ENCODE results near the gene PPP1R13B.

PPP1R13B gene

DNA sequence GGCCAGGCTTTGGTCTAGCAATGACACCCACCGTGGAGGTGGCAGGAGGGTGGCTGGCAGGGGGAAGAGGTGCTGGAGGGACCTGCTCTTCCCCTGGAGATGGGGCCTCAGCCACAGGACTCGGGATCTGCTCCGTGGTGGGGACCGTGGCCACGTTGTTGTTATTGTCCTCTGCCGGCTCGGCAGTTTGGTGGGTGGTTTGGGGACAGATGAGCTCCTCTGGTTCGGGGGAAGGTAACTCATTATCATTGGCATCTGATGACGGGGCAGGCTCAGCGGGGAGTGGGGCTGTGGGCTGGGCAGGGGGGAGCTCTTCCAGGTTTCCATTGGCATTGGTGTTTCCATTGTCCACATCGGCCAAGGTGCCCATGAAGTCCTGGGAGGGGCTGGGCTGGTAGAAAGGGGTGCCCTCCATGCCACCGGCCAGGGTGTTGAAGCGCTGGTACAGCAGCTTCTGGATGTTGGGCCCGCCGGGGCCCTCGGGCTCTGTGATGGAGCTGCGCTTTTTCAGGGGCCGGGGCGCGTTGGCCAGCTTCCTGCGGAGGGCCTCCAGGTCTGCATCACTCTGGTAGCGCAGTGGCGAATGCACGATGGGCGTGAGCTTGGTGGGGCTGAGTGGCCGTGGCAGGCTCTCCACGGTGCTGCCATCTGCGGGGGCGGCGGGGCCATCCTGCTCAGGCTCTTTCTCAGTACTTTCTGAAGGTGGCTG, 107.4 kb downstream of the PPP1R13B start:
- no peak for TF ChIP-seq POLR2A (IDR thresholded peaks at IDR 0.05; ENCODE audit: extremely low read depth, insufficient read length)
- TF ChIP-seq MAX (IDR thresholded peaks at IDR 0.05; ENCODE audit: low read depth, low read length), result no peak
- no peak for TF ChIP-seq MYC (IDR thresholded peaks at IDR 0.05; ENCODE audit: low read depth, low read length)
- no peak for TF ChIP-seq CTCF (IDR thresholded peaks at IDR 0.05; ENCODE audit: low read depth, low read length)
- no peak for DNase-seq (ENCODE audit: low read depth)
- no peak overlapping the region for H3K4me3 ChIP-seq (ENCODE audit: low read depth, low read length)

- DNase-seq (ENCODE audit: low read depth), result no peak
- TF ChIP-seq MYC (IDR thresholded peaks at IDR 0.05; ENCODE audit: low read depth, low read length) (no peak), POLR2A (IDR thresholded peaks at IDR 0.05; ENCODE audit: extremely low read depth, insufficient read length) (no peak), MAX (IDR thresholded peaks at IDR 0.05; ENCODE audit: low read depth, low read length) (no peak), CTCF (IDR thresholded peaks at IDR 0.05; ENCODE audit: low read depth, low read length) (no peak)
- H3K4me3 ChIP-seq (ENCODE audit: low read depth, low read length), result no peak overlapping the region
These were observed 107.9 kb downstream of the PPP1R13B start for GRCh38 chr14:103739466-103739792.

- TF ChIP-seq MAX (IDR thresholded peaks at IDR 0.05; ENCODE audit: low read depth, low read length), result no peak
- DNase-seq (ENCODE audit: low read depth), result no peak
- no peak overlapping the region for H3K4me3 ChIP-seq (ENCODE audit: low read depth, low read length)
These were observed 108.5 kb downstream of the PPP1R13B start for GRCh38 chr14:103738701-103739451.

- H3K4me3 ChIP-seq (ENCODE audit: low read depth, low read length), result no peak overlapping the region
- TF ChIP-seq MYC (IDR thresholded peaks at IDR 0.05; ENCODE audit: low read depth, low read length), result no peak
- no peak for TF ChIP-seq POLR2A (IDR thresholded peaks at IDR 0.05; ENCODE audit: extremely low read depth, insufficient read length)
- TF ChIP-seq MAX (IDR thresholded peaks at IDR 0.05; ENCODE audit: low read depth, low read length), result no peak
- TF ChIP-seq CTCF (IDR thresholded peaks at IDR 0.05; ENCODE audit: low read depth, low read length), result no peak
- DNase-seq (ENCODE audit: low read depth), result no peak
These were observed 109.2 kb downstream of the PPP1R13B start for GRCh38 chr14:103738166-103738565.

DNA sequence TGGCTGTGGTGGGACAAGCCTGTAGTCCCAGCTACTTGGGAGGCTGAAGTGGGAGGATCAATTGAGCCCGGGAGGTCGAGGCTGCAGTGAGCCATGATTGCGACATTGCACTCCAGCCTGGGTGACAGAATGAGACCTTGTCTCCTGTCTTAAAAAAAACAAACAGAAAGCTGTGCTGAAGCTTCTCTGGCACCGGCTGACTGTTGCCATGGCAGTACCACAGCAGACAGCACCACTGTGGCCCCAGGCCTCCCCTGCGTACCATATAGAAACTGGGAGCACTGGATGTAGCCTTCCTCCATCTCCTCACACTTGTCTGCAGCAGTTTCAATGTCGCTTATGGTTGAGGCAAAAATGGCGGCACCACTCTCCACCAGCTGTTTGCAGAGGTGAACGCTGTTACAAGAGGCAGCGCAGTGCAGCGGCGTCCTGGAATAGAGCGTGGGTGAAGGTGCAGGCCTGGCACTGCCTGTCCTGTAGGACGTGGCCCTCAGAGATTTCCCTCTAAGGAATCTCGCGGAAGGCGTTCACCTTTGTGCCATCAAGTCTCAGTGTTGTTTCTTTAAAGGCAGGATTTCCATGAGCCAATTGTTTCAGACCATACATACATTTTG, 109.8 kb downstream of the PPP1R13B start:
- TF ChIP-seq MAX (IDR thresholded peaks at IDR 0.05; ENCODE audit: low read depth, low read length), result no peak
- no peak for DNase-seq (ENCODE audit: low read depth)
- H3K4me3 ChIP-seq (ENCODE audit: low read depth, low read length), result no peak overlapping the region

DNA sequence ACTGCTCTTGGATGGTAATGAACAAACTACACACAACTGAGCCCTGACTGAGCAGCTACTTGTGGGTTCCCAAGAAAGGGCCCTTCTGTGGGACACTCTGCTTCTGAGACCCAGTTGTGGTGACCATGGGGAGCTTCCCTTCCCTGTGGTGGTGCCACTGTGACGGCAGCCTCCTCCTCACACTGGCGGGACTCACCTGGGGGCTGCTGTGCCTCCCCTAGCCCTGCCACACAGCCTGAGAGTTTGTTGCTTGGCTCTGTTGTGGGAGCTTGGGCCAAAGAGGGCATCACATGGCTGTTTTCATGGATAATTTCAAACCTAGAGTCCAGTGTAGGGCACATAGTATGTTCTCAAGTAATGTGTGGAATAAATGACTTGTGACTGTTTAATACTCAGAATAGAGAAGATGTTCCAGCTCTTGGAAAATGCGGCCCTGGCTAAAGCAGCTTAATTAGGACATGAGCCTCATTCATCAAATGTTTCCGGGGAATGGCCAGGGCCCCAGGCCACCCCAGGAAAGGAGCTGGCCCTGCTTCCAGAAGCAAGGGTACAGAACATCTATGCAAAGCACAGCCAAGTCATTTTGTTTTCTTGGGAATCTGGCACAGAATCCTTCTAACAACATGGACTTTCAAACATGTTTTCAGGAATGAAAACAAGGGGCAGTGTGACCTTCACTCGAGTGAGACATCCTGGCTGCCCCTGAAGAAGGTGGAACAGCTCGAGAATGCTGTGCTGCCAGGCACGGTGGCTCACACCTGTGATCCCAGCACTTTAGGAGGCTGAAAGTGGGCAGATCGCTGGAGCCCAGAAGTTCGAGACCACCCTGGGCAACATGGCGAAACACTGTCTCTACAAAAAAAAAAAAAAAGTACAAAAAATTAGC, 110.6 kb downstream of the PPP1R13B start:
- TF ChIP-seq CTCF (IDR thresholded peaks at IDR 0.05; ENCODE audit: low read depth, low read length) (no peak), POLR2A (IDR thresholded peaks at IDR 0.05; ENCODE audit: extremely low read depth, insufficient read length) (no peak)
- H3K4me3 ChIP-seq (ENCODE audit: low read depth, low read length), result no peak overlapping the region
- no peak for DNase-seq (ENCODE audit: low read depth)

Measured in NB4 (cell line).